GM21825 (cell line): ENCODE results near the gene TMEM132C.
"Not testable (repeated sequence)": the region's sequence is repeated elsewhere in the genome, so short reads cannot be mapped to it uniquely, and the experiment has no call there.

Experiments used
- ATAC-seq: cut with Tn5 transposase; IDR thresholded peaks from one replicate; pipeline ENCODE4 v1.9.1; 2021; ENCODE audit warnings: mild to moderate bottlenecking, moderate library complexity; ENCODE audit not compliant: unreplicated experiment

Gene TMEM132C

DNA sequence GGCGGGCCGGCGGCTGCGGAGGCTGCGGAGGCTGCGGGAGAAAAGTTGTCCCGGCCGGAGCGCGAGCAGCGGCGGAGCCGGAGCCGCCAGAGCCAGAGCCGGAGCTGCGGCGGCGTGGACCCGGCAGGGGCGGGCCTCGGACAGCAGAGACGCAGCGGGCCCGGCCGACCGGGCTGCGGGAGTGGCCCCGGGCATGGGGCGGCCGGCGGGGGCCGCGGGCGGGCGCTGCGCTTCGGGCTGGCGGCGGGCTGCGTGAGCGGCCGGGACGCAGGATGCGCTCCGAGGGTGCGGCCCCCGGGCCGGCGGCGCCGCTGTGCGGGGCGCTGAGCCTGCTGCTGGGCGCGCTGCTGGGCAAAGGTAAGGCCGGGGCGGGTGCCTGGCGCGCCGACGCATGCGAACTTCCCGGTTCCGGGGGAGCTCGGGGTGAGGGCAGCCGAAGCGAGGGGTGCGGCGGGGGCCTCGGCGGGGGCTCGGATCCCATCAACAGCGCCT is at the start of gene TMEM132C:
Gene TMEM132C (plus strand): TSS at position 40 of the 492 bp plus-strand sequence. CDS start 233 bp downstream, at position 273.
- ATAC-seq: no peak

GRCh38 chr12:128224226-128224625 is 42.7 kb upstream of the TMEM132C start:
- ATAC-seq: no peak

DNA sequence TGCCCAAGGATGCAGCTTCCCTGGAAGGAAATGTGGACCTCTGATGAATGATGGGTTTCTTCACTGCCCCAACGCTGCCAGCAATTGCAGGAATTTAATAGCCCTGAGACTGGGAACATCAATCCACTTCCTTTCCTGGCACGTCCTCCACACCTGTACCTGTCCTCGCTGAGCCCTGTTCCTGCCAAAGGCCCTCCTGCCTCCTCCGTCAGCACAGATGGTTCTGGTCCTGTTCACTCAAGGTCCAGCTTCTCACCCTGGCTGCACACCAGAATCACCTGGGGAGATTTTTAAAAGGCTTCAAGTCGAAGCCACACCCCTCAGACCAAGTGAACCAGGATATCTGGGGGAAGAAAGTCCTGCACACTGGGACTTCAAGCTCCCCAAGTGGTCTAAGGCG is 38.4 kb upstream of the TMEM132C start:
- no peak for ATAC-seq

GRCh38 chr12:128235635-128236417 is 31.1 kb upstream of the TMEM132C start:
- no peak for ATAC-seq

DNA sequence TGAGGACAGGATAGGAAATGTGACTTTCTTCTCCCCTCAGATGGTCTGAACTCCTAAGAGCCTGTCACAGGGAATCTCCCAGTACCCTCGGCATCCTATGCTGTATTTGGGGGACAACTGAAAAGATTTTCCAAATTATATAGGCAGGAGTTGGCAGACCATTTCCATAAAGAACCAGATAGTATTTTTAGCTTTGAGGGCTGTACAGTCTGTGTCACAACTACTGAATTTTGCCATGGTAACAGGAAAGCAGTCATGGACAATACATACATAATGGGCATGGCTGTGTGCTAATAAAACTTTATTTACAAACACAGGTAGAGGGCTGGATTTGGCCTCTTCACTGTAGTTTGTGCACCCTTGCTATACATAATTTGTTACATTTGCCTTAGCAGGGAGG is 30.4 kb upstream of the TMEM132C start:
- ATAC-seq: no peak

- ATAC-seq: no peak
Observed at GRCh38 chr12:128240745-128241144, 26.2 kb upstream of the TMEM132C start.

DNA sequence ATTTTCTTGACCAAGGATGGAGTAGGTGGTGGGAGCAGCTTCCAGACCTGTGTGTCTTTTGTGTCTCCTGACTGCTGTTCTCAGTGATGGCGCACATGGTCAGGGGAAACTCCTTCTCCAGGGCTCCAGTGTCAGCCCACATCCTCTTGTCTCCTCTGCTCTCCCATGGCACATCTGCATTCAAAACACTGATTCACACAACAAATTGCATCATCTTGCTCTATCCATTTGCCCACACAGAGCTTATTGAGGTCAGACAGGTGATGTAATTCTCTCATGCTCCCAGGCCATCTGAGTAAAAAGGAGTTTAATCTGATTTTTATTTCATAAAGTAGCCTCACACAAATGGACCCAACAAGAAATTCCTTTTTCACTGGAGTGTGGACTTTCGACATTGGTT is 21.8 kb upstream of the TMEM132C start:
- ATAC-seq: no peak

DNA sequence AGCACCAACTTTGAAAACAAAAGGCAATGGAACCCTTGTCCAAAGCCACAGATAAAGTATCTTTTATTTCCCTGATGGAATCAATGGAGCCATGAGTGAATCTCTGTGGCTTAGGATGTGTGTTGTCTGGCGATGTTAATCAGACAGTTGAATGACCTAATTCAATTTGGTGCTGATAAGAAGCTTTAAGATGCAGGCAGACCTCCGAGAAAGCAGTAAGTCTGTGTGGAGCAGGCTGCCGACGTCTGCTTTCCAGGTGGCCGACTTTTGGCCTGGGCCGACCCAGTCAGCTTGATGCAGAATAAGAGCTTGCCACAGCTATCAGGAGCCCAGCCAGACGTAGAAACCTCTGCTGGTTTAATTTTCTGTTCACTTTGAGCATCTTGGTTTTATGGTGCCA is 21.1 kb upstream of the TMEM132C start:
- no peak for ATAC-seq

DNA sequence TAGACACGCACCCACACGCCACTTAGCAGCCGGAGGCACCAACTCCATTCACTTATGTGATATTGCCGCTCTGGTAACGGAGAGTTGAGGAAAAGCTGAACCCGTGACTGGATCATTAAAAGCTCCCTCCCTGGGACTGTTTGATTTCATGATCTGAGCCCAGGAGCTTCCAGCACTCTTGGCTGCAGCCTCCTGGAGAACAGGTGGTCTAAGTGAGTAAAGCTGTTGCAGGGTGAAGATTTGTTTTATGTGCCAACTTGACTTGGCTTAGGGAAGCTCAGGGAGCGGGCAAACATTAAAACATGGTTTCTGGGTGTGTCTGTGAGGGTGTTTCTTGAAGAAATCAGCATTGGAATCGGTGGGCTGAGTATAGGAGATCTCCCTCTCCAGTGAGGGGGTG is 16.9 kb upstream of the TMEM132C start:
- no peak for ATAC-seq

- ATAC-seq: not testable (repeated sequence)
Observed at GRCh38 chr12:128253829-128254228, 13.1 kb upstream of the TMEM132C start.

DNA sequence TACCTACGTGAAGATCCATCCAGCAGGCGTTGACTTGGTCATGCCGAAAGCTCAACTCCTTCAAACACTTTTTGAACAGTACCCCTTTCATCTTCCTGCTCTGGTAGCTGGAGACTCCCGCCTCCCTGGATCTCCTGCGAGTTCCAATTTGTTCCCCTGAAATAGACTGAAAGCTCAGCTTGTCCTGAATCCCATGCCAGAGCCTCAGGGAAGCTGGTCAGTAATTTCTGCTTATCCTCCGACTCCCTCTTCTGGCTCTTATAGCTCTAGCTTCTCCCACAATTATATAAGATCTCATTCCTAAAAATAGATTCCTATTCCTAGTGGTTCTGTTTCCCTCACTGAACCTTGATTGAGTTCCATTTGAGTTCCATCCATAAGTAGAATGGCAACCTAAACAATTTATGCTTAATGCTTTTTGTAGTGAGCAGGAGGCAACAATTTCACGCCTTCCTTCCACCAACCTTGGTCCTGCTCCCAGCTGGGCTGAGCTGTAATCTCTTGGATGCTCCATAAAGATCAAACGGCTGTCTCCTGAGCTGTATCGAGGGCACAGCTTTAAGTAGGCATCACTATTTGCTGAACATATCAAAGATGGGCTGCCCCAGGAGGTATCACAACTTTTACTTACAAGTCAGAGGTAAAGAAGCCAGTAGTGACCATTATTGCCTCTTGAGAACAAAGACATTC is 8.0 kb upstream of the TMEM132C start:
- no peak for ATAC-seq

DNA sequence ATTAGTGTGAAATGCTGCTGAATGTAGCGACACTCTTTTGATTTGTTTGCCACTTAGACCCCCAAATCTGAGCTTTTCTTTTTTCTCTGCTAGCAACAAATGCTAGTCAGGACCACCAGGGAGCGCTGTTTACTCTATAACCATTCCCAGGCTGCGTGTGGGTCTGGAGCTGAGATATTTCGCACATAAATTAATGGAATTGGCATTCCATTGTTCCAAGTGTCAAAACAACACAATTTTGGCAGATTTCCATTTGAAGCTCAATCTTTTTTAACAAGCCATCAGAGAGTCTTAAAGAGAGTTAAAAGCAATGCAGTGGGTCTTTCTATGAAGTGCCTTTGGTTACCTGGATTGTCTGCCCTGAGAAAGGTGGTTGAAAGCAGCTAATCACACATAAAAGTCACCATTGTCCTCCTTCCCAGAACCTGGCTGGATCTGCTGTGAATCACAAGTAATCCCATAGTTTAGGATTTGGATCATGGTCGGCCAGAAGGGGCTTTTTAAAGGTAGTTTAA is 7.4 kb upstream of the TMEM132C start:
- no peak for ATAC-seq

- ATAC-seq: no peak
Observed at GRCh38 chr12:128261757-128262156, 5.2 kb upstream of the TMEM132C start.

DNA sequence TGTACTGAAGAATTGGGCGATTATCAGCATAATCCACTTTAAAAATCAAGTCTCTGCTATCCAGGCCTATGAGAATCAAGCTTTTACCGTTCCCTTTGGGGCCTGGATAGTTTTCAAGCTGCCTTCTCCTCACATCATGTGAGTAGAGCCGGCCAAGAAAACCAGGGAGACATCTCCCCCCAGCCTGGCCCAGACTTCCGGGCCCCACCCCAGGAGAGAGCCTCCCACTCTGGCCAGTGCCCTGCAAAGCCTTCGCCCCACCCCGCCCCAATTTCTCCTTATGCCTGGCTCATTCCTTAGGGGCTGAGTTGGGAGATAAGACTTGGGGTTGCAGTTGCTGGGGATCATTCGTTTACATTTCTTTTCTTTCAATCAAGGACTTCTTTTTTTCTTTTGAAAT is 1.4 kb upstream of the TMEM132C start:
- ATAC-seq: no peak

DNA sequence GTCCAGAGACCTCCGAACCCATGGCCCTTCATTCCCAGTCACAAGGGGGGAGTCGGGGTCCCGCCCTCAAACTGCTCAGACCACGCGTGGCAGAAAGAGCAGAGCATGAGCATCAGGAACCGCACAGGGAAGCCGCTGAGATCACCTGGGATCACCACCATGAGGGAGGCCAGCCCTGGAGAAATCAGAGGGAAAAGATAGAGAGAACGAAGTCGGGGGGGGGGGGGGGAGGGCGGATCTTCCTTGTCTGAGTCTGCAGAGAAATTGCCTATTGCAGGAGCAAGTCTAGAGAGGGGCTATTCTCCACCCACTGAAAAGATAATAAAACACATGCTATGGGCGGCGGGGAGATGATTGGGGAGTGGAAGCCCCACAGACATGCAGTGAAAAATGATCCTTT is 884 bp upstream of the TMEM132C start:
- ATAC-seq: no peak

DNA sequence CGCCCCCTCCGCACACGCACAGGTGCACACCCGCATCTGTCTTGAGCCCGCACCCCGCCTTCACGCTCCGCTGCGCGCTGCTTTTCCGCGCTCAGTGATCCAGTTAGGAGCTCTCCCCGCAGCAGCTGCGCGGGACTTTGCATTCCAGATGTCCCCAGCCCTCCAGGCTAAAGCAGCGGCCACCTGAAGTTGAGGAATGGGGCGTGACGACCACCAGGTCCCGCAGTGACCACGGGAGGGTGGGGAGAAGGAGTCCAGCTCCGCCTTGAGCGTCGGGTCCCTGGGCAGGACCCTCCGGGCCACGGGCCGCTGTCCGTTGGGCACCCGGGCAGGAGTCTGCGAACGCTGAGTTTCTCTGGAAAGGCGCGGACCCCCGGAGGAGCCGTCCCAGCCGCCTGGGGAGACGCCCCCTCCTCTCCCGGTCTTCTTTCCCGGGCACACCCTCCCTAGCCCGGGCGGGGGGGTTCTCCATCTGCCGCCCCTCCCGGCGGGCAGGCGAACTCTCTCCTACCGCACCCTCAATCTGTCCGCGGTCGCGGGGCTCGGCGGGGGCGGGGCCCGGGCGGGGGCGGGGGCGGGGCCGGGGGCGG is 334 bp upstream of the TMEM132C start:
- ATAC-seq: no peak

GRCh38 chr12:128267651-128268378 is 845 bp downstream of the TMEM132C start:
- no peak for ATAC-seq

GRCh38 chr12:128268379-128268995 is 1.5 kb downstream of the TMEM132C start:
- no peak for ATAC-seq

- ATAC-seq: no peak
Observed at GRCh38 chr12:128269181-128269591, 2.2 kb downstream of the TMEM132C start.

DNA sequence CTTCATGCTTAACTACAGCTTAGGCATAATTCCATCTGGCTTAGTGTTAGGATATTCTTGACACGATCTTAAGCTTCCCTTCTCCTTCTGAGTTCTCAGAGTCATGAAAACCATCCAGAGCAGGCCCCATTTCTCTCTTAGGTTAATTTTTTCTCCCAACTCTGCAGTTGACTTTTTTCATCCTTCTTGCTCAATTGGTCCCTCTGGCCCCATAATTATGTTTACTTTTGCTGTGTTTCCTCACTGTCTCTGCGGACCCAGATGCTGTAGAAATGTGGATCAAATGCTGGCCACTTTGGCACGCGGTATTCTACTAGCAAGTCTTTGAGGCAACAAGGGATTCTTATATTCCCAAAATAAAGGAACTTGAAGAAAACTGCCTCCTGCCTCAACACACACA is 9.5 kb downstream of the TMEM132C start:
- no peak for ATAC-seq
